HepG2 (cell line): ENCODE measurements around the gene RCC1. TPM values are rescaled to one million over a fixed set of nuclear protein-coding genes. Genes with fewer than 3 reads are reported as not detected.
A peak's percentile ranks its signal among the peaks of the same experiment; 100 is the strongest.

Experiments
- ATAC-seq: fragments of 200-7000 bp; cut with Tn5 transposase; 3 replicates; pipeline ENCODE4 v1.9.1; 2020; ENCODE audit warnings: mild to moderate bottlenecking, moderate library complexity
- BruUV-seq: library from RNA; stranded (reverse); fragments of 400-500 nt; replicated peaks from 2 replicates; lab custom pipeline; 2021; lab: Mats Ljungman, UMichigan
- CTCF ChIA-PET: fragments of 300-600 bp; formaldehyde crosslinking; extraction: SDS; loops from one replicate; lab custom pipeline; 2021; ENCODE audit warnings: low total read pairs, inconsistent platforms, low intra/inter-chr PET ratio; lab: Yijun Ruan, JAX
- POLR2A ChIA-PET: fragments of 350-600 bp; sonication (Branson Sonifier 250); formaldehyde crosslinking; loops from one replicate; lab custom pipeline; 2020; ENCODE audit warnings: antibody characterized with exemption, inconsistent platforms; lab: Yijun Ruan, JAX
- DNase-seq: peaks from one replicate; pipeline ENCODE4 v3.0.0-alpha.2; 2015; ENCODE audit warnings: low spot score
- FAIRE-seq: peaks from 3 replicates; lab custom pipeline; 2011; peaks lifted over from hg19 to GRCh38; lab: Jason Lieb, UNC
- H2AFZ ChIP-seq: one replicate; pipeline ENCODE4 v1.6.1; 2011; ENCODE audit warnings: low read length, inconsistent platforms
- H3K27ac ChIP-seq: fragments of 300-600 bp; 3 replicates; pipeline ENCODE4 v1.8.0; 2011; ENCODE audit warnings: mixed run types, mild to moderate bottlenecking, mixed read lengths, low read length, inconsistent platforms; ENCODE audit not compliant: insufficient read depth; ENCODE audit errors: extremely low read length
- H3K27me3 ChIP-seq, 2 experiments: fragments of 200-600 bp in 1 of 2; 2 replicates in 1 of 2; 3 replicates in 1 of 2; pipeline versions ENCODE4 v1.6.0 to v1.8.0; 2011; ENCODE audit warnings: low read length in 2 of 2, mild to moderate bottlenecking in 2 of 2, moderate library complexity in 2 of 2, inconsistent platforms in 1 of 2; ENCODE audit not compliant: insufficient read depth in 2 of 2, control insufficient read depth in 1 of 2
- H3K36me3 ChIP-seq, 2 experiments: fragments of 200-600 bp in 1 of 2; replicated peaks in 1 of 2; 2 replicates in 1 of 2; 3 replicates in 1 of 2; pipeline versions ENCODE4 v1.5.1 to v1.8.0; 2011; ENCODE audit warnings: low read length in 2 of 2, inconsistent platforms in 1 of 2; ENCODE audit not compliant: insufficient read depth in 2 of 2, control insufficient read depth in 1 of 2
- H3K4me1 ChIP-seq: 2 replicates; pipeline ENCODE4 v1.5.1; 2012; ENCODE audit warnings: low read length, inconsistent platforms; ENCODE audit not compliant: insufficient read depth
- H3K4me2 ChIP-seq: 2 replicates; pipeline ENCODE4 v1.6.0; 2011; ENCODE audit warnings: low read depth, low read length, inconsistent platforms
- H3K4me3 ChIP-seq, 3 experiments: fragments of 200-600 bp in 1 of 3; sonication (generic), shearing (Covaris generic) in 1 of 3; replicated peaks in 1 of 3; 2 replicates each; pipeline ENCODE4 v1.5.1; 2011 to 2016; ENCODE audit warnings: low read length in 3 of 3, inconsistent platforms in 2 of 3, low read depth in 2 of 3, mild to moderate bottlenecking in 2 of 3, control low read depth in 1 of 3, mixed read lengths in 1 of 3; ENCODE audit not compliant: insufficient read depth in 1 of 3
- H3K79me2 ChIP-seq: one replicate; pipeline ENCODE4 v1.6.1; 2011; ENCODE audit warnings: low read length, inconsistent platforms; ENCODE audit not compliant: insufficient read depth
- H3K9ac ChIP-seq: 2 replicates; pipeline ENCODE4 v1.6.0; 2011; ENCODE audit warnings: mild to moderate bottlenecking, low read depth, low read length, inconsistent platforms; ENCODE audit not compliant: insufficient read depth
- H3K9me3 ChIP-seq: 2 replicates; pipeline ENCODE4 v1.5.1; 2012; ENCODE audit warnings: mild to moderate bottlenecking, low read length
- H4K20me1 ChIP-seq: 2 replicates; pipeline ENCODE4 v1.6.0; 2011; ENCODE audit warnings: inconsistent platforms, mild to moderate bottlenecking, low read length, moderate library complexity; ENCODE audit not compliant: insufficient read depth
- BORCS8-MEF2B ChIP-seq: sonication (generic); formaldehyde crosslinking; IDR thresholded peaks from 2 replicates; pipeline ENCODE4 v1.8.0; 2022; ENCODE audit warnings: mild to moderate bottlenecking, missing genetic modification reagents
- EP300 ChIP-seq, 3 experiments: sonication (generic) in 1 of 3; formaldehyde crosslinking in 1 of 3; IDR thresholded peaks; 2 replicates each; pipeline versions ENCODE4 v1.5.1 to v1.6.1; 2011 to 2020; ENCODE audit warnings: low read depth in 2 of 3, low read length in 2 of 3, borderline replicate concordance in 1 of 3, improper control_type of control experiment in 1 of 3, mild to moderate bottlenecking in 1 of 3, missing genetic modification reagents in 1 of 3, moderate library complexity in 1 of 3
- HMG20A ChIP-seq: IDR thresholded peaks from 2 replicates; pipeline ENCODE4 v1.6.1; 2016; ENCODE audit warnings: borderline replicate concordance
- IRX3 ChIP-seq: sonication (generic); formaldehyde crosslinking; IDR thresholded peaks from 2 replicates; pipeline ENCODE4 v1.8.1; 2023; ENCODE audit warnings: mild to moderate bottlenecking, low read depth, missing genetic modification reagents, borderline replicate concordance
- KLF13 ChIP-seq: sonication (generic); formaldehyde crosslinking; IDR thresholded peaks from 2 replicates; pipeline ENCODE4 v1.4.0; 2020; ENCODE audit warnings: mild to moderate bottlenecking, missing genetic modification reagents
- MED8 ChIP-seq: sonication (generic); formaldehyde crosslinking; IDR thresholded peaks from 2 replicates; pipeline ENCODE4 v1.8.1; 2023; ENCODE audit warnings: mild to moderate bottlenecking, missing genetic modification reagents; ENCODE audit not compliant: insufficient replicate concordance
- MXI1 ChIP-seq: IDR thresholded peaks from 3 replicates; pipeline ENCODE4 v1.6.1; 2012; ENCODE audit warnings: low read depth, low read length, inconsistent platforms, borderline replicate concordance
- NFE2L1 ChIP-seq: sonication (generic); formaldehyde crosslinking; IDR thresholded peaks from 2 replicates; pipeline ENCODE4 v1.4.0; 2020; ENCODE audit warnings: missing genetic modification reagents, mild to moderate bottlenecking, borderline replicate concordance
- NFIC ChIP-seq: IDR thresholded peaks from 2 replicates; pipeline ENCODE4 v1.6.1; 2012; ENCODE audit warnings: mild to moderate bottlenecking, low read length, inconsistent platforms
- NFKBIZ ChIP-seq: IDR thresholded peaks from 2 replicates; pipeline ENCODE4 v1.6.1; 2018; ENCODE audit warnings: missing genetic modification reagents, missing compliant biosample characterization
- POLR2A ChIP-seq, 2 experiments: IDR thresholded peaks; 2 replicates each; pipeline ENCODE4 v1.6.1; 2011; ENCODE audit warnings: low read depth in 2 of 2, low read length in 2 of 2, mild to moderate bottlenecking in 1 of 2, moderate library complexity in 1 of 2; ENCODE audit not compliant: insufficient read depth in 1 of 2
- POLR2AphosphoS5 ChIP-seq: IDR thresholded peaks from 2 replicates; pipeline ENCODE4 v1.6.1; 2012; ENCODE audit warnings: low read depth, low read length
- SMARCE1 ChIP-seq: fragments of 450-650 bp; IDR thresholded peaks from 2 replicates; pipeline ENCODE4 v1.6.1; 2017; ENCODE audit warnings: borderline replicate concordance
- SRSF1 ChIP-seq: fragments of 200-400 bp; formaldehyde crosslinking; optimal IDR thresholded peaks from 2 replicates; pipeline ENCODE3; 2017; ENCODE audit warnings: mild to moderate bottlenecking, low read depth, low read length, moderate library complexity
- U2AF2 ChIP-seq: fragments of 200-400 bp; formaldehyde crosslinking; IDR thresholded peaks from 2 replicates; pipeline ENCODE4 v1.6.1; 2017; ENCODE audit warnings: low read depth, mild to moderate bottlenecking, low read length
- ZNF451 ChIP-seq: sonication (generic); formaldehyde crosslinking; IDR thresholded peaks from 2 replicates; pipeline ENCODE4 v1.5.0; 2020; ENCODE audit warnings: mild to moderate bottlenecking, missing genetic modification reagents
- ZNF496 ChIP-seq: sonication (generic); formaldehyde crosslinking; IDR thresholded peaks from 2 replicates; pipeline ENCODE4 v1.8.1; 2023; ENCODE audit warnings: mild to moderate bottlenecking, moderate library complexity, missing genetic modification reagents; ENCODE audit not compliant: insufficient replicate concordance
- ZNF546 ChIP-seq: sonication (generic); formaldehyde crosslinking; conservative IDR thresholded peaks from 2 replicates; pipeline ENCODE4 v1.8.1; 2023; ENCODE audit warnings: mild to moderate bottlenecking, missing genetic modification reagents
- ZNF672 ChIP-seq: sonication (generic); formaldehyde crosslinking; IDR thresholded peaks from 2 replicates; pipeline ENCODE4 v1.8.1; 2022; ENCODE audit warnings: missing genetic modification reagents
- ZNF775 ChIP-seq: sonication (generic); formaldehyde crosslinking; IDR thresholded peaks from 2 replicates; pipeline ENCODE4 v1.4.0; 2020; ENCODE audit warnings: missing genetic modification reagents, mild to moderate bottlenecking, moderate library complexity, borderline replicate concordance
- WGBS: methylation state at CpG from one replicate; pipeline ENCODE4 v1.1.6; 2017; ENCODE audit warnings: low lambda C conversion rate; 5-methylcytosine and 5-hydroxymethylcytosine counted together
- in situ Hi-C: cut with HindIII; loops from 2 replicates; pipeline ENCODE4 v1.10.0; 2017; ENCODE audit warnings: low pct_unique_long_range_greater_than_20kb; ENCODE audit not compliant: extremely low pct_ligation_motif_present
- intact Hi-C: fragments of 100-400 bp; cut with micrococcal nuclease; formaldehyde crosslinking; loops from one replicate; pipeline ENCODE4 v1.10.0; 2022; ENCODE audit not compliant: unreplicated experiment
- polyA plus RNA-seq, 8 experiments: library from polyadenylated mRNA; depleted of rRNA in 3 of 8; stranded (reverse) in 7 of 8; unstranded in 1 of 8; fragments of >200 nt; fragmentation: Illumina TruSeq in 4 of 8; extraction: Trizol in 4 of 8; gene quantifications; 2 replicates each; pipeline versions ENCODE4 v1.2.1 to v1.2.3, GENCODE V29; 2011 to 2016; ENCODE audit warnings: low read depth in 4 of 8, missing spikeins in 1 of 8, mixed read lengths in 1 of 8; ENCODE audit not compliant: insufficient read depth in 1 of 8
- total RNA-seq, 5 experiments: library from RNA; depleted of rRNA; stranded (reverse); fragments of >200 nt; fragmentation: Illumina TruSeq; extraction: Trizol; gene quantifications; 2 replicates each; pipeline ENCODE4 v1.2.3, GENCODE V29; 2016; ENCODE audit warnings: low read depth in 1 of 5
- TF ChIP-seq, protein P1 (sequence below), 2 experiments: sonication (generic) in 1 of 2; formaldehyde crosslinking in 1 of 2; IDR thresholded peaks; 2 replicates each; pipeline versions ENCODE4 v1.6.1 to v1.9.0; 2014 to 2022; ENCODE audit warnings: antibody characterized with exemption in 1 of 2, borderline replicate concordance in 1 of 2, inconsistent platforms in 1 of 2, low read depth in 1 of 2, missing genetic modification reagents in 1 of 2

Gene RCC1
- total and polyA plus RNA-seq, 2 of the 13 experiments (the other 11 are each of a cell fraction or from before 2014, with no cell fraction given), result 47.2 to 80.8 TPM

GRCh38 chr1:28510970-28511440 lies 5.2 kb downstream of the RCC1 start:
- DNase-seq (peak; percentile 55), FAIRE-seq (no peak), ATAC-seq (peak; percentile 2)
- Histone ChIP-seq H3K27ac (peak overlapping the region; percentile 86), H3K9ac (peak overlapping the region; percentile 99), H3K36me3 (peaks cover 11 to 52% of the 10 kb centered on the region in 2 experiments), H3K9me3 (no peaks in the 10 kb centered on the region), H3K4me3 (no peak overlapping the region; a peak in 1 of 6 replicates), H3K27me3 (no peaks in the 10 kb centered on the region; a peak in 1 of 5 replicates), H2AFZ (no peak overlapping the region), H3K4me1 (peaks cover 50% of the 10 kb centered on the region), H3K4me2 (peak overlapping the region; percentile 88), H3K79me2 (peaks cover 41% of the 10 kb centered on the region), H4K20me1 (peaks cover 51% of the 10 kb centered on the region)
- intact Hi-C loops, result loop anchor here (10.0 kb wide), 1 partner anchor 364 kb away; no protein-coding TSS in a partner anchor
- no TSS peak for BruUV-seq
- POLR2A ChIA-PET, result interaction anchor here (0.6 to 5.8 kb wide), 7 partner anchors 42 to 225 kb away, joined by 3 to 62 read pairs (median 3); partner anchors contain the start of genes RNU11, TRNAU1AP and YTHDF2
- CTCF ChIA-PET, result no interaction called here
- in situ Hi-C loops, result no loop called here
- 93% methylated on average over 2 of the region's 2 CpGs for WGBS
- peak; percentile 73 for TF ChIP-seq POLR2AphosphoS5
- TF ChIP-seq SMARCE1, result no peak
- no peak for TF ChIP-seq MXI1
- TF ChIP-seq ZNF496, result no peak
- TF ChIP-seq, protein P1, sequence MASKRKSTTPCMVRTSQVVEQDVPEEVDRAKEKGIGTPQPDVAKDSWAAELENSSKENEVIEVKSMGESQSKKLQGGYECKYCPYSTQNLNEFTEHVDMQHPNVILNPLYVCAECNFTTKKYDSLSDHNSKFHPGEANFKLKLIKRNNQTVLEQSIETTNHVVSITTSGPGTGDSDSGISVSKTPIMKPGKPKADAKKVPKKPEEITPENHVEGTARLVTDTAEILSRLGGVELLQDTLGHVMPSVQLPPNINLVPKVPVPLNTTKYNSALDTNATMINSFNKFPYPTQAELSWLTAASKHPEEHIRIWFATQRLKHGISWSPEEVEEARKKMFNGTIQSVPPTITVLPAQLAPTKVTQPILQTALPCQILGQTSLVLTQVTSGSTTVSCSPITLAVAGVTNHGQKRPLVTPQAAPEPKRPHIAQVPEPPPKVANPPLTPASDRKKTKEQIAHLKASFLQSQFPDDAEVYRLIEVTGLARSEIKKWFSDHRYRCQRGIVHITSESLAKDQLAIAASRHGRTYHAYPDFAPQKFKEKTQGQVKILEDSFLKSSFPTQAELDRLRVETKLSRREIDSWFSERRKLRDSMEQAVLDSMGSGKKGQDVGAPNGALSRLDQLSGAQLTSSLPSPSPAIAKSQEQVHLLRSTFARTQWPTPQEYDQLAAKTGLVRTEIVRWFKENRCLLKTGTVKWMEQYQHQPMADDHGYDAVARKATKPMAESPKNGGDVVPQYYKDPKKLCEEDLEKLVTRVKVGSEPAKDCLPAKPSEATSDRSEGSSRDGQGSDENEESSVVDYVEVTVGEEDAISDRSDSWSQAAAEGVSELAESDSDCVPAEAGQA (IDR thresholded peaks at IDR 0.05; ENCODE audit: low read depth), result no peak
- TF ChIP-seq, protein P1 (CRISPR knock-in tag; IDR thresholded peaks at IDR 0.05; ENCODE audit: borderline replicate concordance), result no peak
- TF ChIP-seq BORCS8-MEF2B (CRISPR knock-in tag), result no peak
- no peak for TF ChIP-seq SRSF1
- TF ChIP-seq ZNF672 (CRISPR knock-in tag), result no peak
- TF ChIP-seq U2AF2, result no peak
- no peak for TF ChIP-seq MED8 (CRISPR knock-in tag)
- no peak for TF ChIP-seq KLF13 (CRISPR knock-in tag)
- TF ChIP-seq NFIC, result no peak
- no peak for TF ChIP-seq NFE2L1 (CRISPR knock-in tag)
- TF ChIP-seq NFKBIZ (CRISPR knock-in tag), result no peak
- TF ChIP-seq ZNF775 (CRISPR knock-in tag), result no peak
- no peak for TF ChIP-seq IRX3 (CRISPR knock-in tag)
- TF ChIP-seq POLR2A (IDR thresholded peaks at IDR 0.05; ENCODE audit: insufficient read depth in 1 of 2, low read depth in 2 of 2, low read length in 2 of 2), result peak; percentile 64 to 95
- no peak for TF ChIP-seq ZNF451 (CRISPR knock-in tag)
- no peak for TF ChIP-seq ZNF546
- no peak for TF ChIP-seq EP300 (IDR thresholded peaks at IDR 0.05; ENCODE audit: low read depth in 2 of 2, low read length in 2 of 2)
- TF ChIP-seq EP300 (CRISPR knock-in tag; IDR thresholded peaks at IDR 0.05; ENCODE audit: borderline replicate concordance), result no peak
- no peak for TF ChIP-seq HMG20A
